GM19468 (cell line): ENCODE measurements around the gene C17orf67.

Experiments
- ATAC-seq: cut with Tn5 transposase; IDR thresholded peaks from one replicate; pipeline ENCODE4 v1.9.1; 2021; ENCODE audit warnings: mild to moderate bottlenecking, moderate library complexity, moderate number of reproducible peaks; ENCODE audit not compliant: unreplicated experiment; ENCODE audit errors: extremely low read depth

Gene C17orf67

GRCh38 chr17:56742601-56743000, 91.1 kb downstream of the C17orf67 start:
- ATAC-seq = no peak
